VCaP (cell line): ENCODE data around the gene CTRB1.
"Not testable (repeated sequence)": the region's sequence is repeated elsewhere in the genome, so short reads cannot be mapped to it uniquely, and the experiment has no call there.

Experiments
- H3K27ac ChIP-seq: fragments of 450-650 bp; 2 replicates; pipeline ENCODE4 v1.5.1; 2017
- TF ChIP-seq, protein P1 (sequence below): fragments of 450-650 bp; conservative IDR thresholded peaks from 2 replicates; pipeline ENCODE4 v1.5.1; 2017; ENCODE audit warnings: mild to moderate bottlenecking, moderate library complexity

The CTRB1 gene

DNA sequence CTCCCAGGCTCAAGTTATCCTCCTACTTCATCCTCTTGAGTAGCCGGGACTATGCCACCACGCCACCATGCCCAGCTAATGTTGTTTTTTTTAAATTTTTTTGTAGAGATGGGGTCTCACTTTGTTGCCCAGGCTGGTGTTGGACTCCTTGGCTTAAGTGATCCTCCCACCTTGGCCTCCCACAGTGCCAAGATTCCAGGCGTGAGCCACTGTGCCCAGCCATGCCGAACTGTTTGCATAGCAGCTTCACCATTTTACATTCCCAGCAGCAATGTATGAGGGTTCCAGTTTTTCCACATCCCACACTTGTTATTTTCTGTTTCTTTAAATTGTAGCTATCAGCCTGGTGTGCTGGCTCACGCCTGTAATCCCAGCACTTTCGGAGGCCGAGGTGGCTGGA, 2.2 kb upstream of the CTRB1 start:
- TF ChIP-seq, protein P1, sequence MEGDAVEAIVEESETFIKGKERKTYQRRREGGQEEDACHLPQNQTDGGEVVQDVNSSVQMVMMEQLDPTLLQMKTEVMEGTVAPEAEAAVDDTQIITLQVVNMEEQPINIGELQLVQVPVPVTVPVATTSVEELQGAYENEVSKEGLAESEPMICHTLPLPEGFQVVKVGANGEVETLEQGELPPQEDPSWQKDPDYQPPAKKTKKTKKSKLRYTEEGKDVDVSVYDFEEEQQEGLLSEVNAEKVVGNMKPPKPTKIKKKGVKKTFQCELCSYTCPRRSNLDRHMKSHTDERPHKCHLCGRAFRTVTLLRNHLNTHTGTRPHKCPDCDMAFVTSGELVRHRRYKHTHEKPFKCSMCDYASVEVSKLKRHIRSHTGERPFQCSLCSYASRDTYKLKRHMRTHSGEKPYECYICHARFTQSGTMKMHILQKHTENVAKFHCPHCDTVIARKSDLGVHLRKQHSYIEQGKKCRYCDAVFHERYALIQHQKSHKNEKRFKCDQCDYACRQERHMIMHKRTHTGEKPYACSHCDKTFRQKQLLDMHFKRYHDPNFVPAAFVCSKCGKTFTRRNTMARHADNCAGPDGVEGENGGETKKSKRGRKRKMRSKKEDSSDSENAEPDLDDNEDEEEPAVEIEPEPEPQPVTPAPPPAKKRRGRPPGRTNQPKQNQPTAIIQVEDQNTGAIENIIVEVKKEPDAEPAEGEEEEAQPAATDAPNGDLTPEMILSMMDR: no peak
- no peak overlapping the region for H3K27ac ChIP-seq

- no peak overlapping the region for H3K27ac ChIP-seq
Measured at GRCh38 chr16:75217389-75217851, 1.4 kb upstream of the CTRB1 start.

DNA sequence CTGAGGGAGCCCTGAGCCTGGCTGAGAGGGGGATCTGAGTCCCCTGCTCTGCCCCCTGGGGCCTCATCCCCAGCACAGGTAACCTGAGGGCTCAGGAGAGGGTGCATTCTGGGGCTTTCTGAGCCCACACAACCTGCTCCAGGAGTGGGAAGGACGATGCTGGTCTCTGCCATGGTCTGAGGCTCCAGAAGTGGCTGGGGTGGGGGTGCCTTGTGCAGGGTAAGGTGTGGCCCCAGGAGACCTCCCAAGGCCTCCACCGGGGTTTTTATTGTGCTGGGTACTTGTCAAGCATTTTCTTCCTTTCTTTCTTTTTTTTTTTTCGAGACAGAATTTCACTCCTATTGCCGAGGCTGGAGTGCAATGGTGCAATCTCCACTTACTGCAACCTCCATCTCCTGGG, 300 bp downstream of the CTRB1 start:
- no peak overlapping the region for H3K27ac ChIP-seq

More at GRCh38 chr16:75217389-75217851, 1.4 kb upstream of the CTRB1 start:
- TF ChIP-seq, protein P1: no peak

DNA sequence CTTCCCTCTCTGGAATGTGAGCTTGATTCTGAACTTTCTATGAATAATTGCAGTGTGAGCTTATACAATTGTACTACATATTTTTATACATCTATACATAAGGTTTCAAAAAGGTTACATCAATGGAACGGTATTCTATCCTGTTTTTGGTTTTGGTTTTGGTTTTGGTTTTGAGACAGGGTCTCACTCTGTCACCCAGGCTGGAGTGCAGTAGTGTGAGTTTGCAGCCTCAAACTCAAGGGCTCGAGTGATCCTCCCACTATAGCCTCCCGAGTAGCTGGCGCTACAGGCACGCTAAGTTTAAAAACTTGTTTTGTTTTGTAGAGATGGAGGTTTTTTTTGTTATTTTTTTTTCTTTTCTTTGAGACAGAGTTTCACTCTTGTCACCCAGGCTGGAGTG, 1.1 kb downstream of the CTRB1 start:
- no peak overlapping the region for H3K27ac ChIP-seq
- TF ChIP-seq, protein P1: no peak

More for the DNA sequence above, 300 bp downstream of the CTRB1 start:
- TF ChIP-seq, protein P1: no peak

GRCh38 chr16:75222271-75222783, 3.5 kb downstream of the CTRB1 start:
- TF ChIP-seq, protein P1: no peak

DNA sequence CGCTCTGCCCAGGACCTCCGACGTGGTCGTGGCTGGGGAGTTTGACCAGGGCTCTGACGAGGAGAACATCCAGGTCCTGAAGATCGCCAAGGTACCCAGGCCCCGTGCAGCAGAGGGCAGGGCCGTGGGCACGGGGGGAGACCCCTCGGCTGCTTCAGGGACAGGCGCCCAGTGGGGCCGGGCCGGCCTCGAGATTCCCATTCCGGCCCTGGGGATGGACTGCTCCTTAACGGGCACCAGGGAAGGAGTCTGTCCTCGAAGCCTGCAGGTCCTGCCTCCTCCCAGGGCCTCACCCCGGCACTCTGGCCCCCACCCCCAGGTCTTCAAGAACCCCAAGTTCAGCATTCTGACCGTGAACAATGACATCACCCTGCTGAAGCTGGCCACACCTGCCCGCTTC, 4.3 kb downstream of the CTRB1 start:
- not testable (repeated sequence) for H3K27ac ChIP-seq

More at GRCh38 chr16:75222271-75222783, 3.5 kb downstream of the CTRB1 start:
- H3K27ac ChIP-seq: no peak overlapping the region

DNA sequence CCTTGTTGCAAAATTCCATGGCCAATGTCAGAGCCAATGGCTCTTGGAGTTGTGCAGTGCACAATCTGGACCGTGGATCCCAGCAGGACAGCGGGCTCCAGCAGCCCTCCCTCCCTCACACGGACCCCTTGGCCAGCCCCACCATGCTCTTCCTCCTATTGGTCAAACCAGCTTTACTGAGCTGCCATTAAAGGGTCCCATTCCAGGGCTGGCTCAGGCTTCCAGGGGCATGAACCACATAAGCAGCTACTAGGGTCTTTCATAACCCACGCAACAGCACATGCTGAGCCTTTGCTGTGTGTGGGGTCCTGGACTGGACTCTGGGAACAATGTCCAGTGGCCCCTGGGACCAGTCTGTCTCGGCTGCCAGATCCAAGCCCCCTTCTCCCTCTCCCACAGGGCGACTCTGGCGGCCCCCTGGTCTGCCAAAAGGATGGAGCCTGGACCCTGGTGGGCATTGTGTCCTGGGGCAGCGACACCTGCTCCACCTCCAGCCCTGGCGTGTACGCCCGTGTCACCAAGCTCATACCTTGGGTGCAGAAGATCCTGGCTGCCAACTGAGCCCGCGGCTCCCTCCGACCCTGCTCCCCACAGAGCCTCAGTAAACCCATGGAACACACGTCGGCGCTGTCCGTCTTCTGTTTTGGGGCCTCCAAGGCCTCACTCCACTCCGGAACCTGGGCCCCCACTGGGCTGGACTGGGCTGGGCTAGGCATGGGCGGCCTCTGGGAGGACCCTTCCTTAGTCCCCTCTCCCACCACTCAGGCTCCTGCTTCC, 5.7 kb downstream of the CTRB1 start:
- no peak overlapping the region for H3K27ac ChIP-seq
- TF ChIP-seq, protein P1: no peak

- TF ChIP-seq, protein P1: no peak
- no peak overlapping the region for H3K27ac ChIP-seq
Measured at GRCh38 chr16:75225092-75225491, 6.3 kb downstream of the CTRB1 start.
